Right lobe of liver (tissue), 6 donors: ENCODE results near the gene TTBK2. TPM values are rescaled to one million over a fixed set of nuclear protein-coding genes. Genes with fewer than 3 reads are reported as not detected.
"Not testable (repeated sequence)": the region's sequence is repeated elsewhere in the genome, so short reads cannot be mapped to it uniquely, and the experiment has no call there.

Source experiments
- ATAC-seq, 4 donors: fragments of 200-7000 bp; cut with Tn5 transposase; one replicate each; pipeline ENCODE4 v1.9.1; 2020; ENCODE audit warnings: mild to moderate bottlenecking in 4 of 4, moderate library complexity in 4 of 4
- DNase-seq, 3 donors: peaks; one replicate each; pipeline ENCODE4 v3.0.0-alpha.2; 2020
- H3K27ac ChIP-seq, 3 donors: fragments of 200-600 bp; one replicate each; pipeline ENCODE4 v1.8.0; 2022
- H3K27me3 ChIP-seq, 2 donors: fragments of 200-600 bp; one replicate each; pipeline ENCODE4 v1.8.0; 2022
- H3K36me3 ChIP-seq, 4 donors: fragments of 200-600 bp; sonication (generic) in 1 of 4; one replicate each; pipeline versions ENCODE4 v1.5.1 to v1.8.0; 2017 to 2022; ENCODE audit warnings: control low read depth in 1 of 4
- H3K4me1 ChIP-seq, 4 donors: fragments of 200-600 bp; sonication (generic) in 1 of 4; one replicate each; pipeline versions ENCODE4 v1.5.1 to v1.8.0; 2017 to 2022; ENCODE audit warnings: control low read depth in 1 of 4
- H3K4me3 ChIP-seq, 3 donors: fragments of 200-600 bp; one replicate each; pipeline ENCODE4 v1.8.0; 2022
- H3K9me3 ChIP-seq, 4 donors: fragments of 200-600 bp; sonication (generic) in 1 of 4; one replicate each; pipeline versions ENCODE4 v1.5.1 to v1.8.0; 2017 to 2022; ENCODE audit warnings: control low read depth in 1 of 4
- CTCF ChIP-seq, 4 donors: fragments of 200-600 bp in 3 of 4; fragments of 450-650 bp in 1 of 4; IDR thresholded peaks; one replicate each; pipeline versions ENCODE4 v1.5.1 to v1.8.0; 2016 to 2022; ENCODE audit warnings: antibody characterized with exemption in 4 of 4, mild to moderate bottlenecking in 2 of 4
- POLR2A ChIP-seq: fragments of 450-650 bp; IDR thresholded peaks from one replicate; pipeline ENCODE4 v1.6.1; 2017; ENCODE audit warnings: antibody characterized with exemption, mild to moderate bottlenecking
- WGBS: methylation state at CpG from one replicate; pipeline ENCODE4 v1.1.6; 2018; ENCODE audit warnings: low coverage, low lambda C conversion rate; ENCODE audit not compliant: insufficient coverage; ENCODE audit errors: missing lambda C conversion rate; 5-methylcytosine and 5-hydroxymethylcytosine counted together
- intact Hi-C, 2 donors: fragments of 100-400 bp; cut with DNase I; formaldehyde crosslinking; loops; one replicate each; pipeline versions ENCODE4 v1.11.2 to v1.14.1; 2022
- total RNA-seq, 6 experiments: library from RNA; depleted of rRNA in 2 of 6; stranded (reverse); fragments of >200 nt in 2 of 6; fragmentation: NEBNext Ultra II Directional in 3 of 6; extraction: Animal tissue kit (Norgen Biotek cat#: 25700) in 3 of 6; gene quantifications; one replicate each; pipeline versions ENCODE4 v1.1.0 to v1.2.4, GENCODE V29; 2016 to 2023
- donor health status: DM: no; HTN: yes; CAD: no.
- donor health status: DM: no; HTN: no; CAD: no.
- donor health status: DM: no; HTN: no; CAD: no.
- donor health status: DM: no; HTN: yes; CAD: no.
- donor health status: DM: no; HTN: yes; CAD: no.

The TTBK2 gene
- total RNA-seq, 6 experiments from 2014 or later: 4.9 to 6.8 (median 5.5) TPM

GRCh38 chr15:42772144-42772543 lies 148.4 kb downstream of the TTBK2 start:
- Histone ChIP-seq H3K4me1 (no peaks in the 10 kb centered on the region), H3K27me3 (no peaks in the 10 kb centered on the region), H3K9me3 (no peaks in the 10 kb centered on the region), H3K4me3 (no peak overlapping the region), H3K36me3 (peaks cover 0 to 13% (median 2%) of the 10 kb centered on the region in 4 donors), H3K27ac (no peak overlapping the region)
- DNase-seq: no peak
- no peak for ATAC-seq
- TF ChIP-seq CTCF (IDR thresholded peaks at IDR 0.05) (no peak), POLR2A (no peak)
- WGBS: 66% methylated on average over 2 of the region's 2 CpGs
- intact Hi-C loops: no loop called here

- H3K9me3 ChIP-seq, intact Hi-C loops, H3K36me3 ChIP-seq, DNase-seq, ATAC-seq, H3K4me1 ChIP-seq, H3K27ac ChIP-seq, H3K27me3 ChIP-seq, H3K4me3 ChIP-seq: not testable (repeated sequence)
- 71% methylated on average over 4 of the region's 4 CpGs for WGBS
Observed at GRCh38 chr15:42766109-42766508, 154.5 kb downstream of the TTBK2 start.

- H3K9me3 ChIP-seq, H3K4me1 ChIP-seq, H3K4me3 ChIP-seq, DNase-seq, intact Hi-C loops, H3K27ac ChIP-seq, ATAC-seq, H3K36me3 ChIP-seq, H3K27me3 ChIP-seq: not testable (repeated sequence)
- 77% methylated on average over 3 of the region's 16 CpGs for WGBS
Observed at GRCh38 chr15:42764154-42764731, 156.3 kb downstream of the TTBK2 start.

GRCh38 chr15:42761813-42762212 lies 158.8 kb downstream of the TTBK2 start:
- H3K4me1 ChIP-seq, H3K27me3 ChIP-seq, H3K4me3 ChIP-seq, H3K27ac ChIP-seq, ATAC-seq, H3K9me3 ChIP-seq, H3K36me3 ChIP-seq, intact Hi-C loops, DNase-seq: not testable (repeated sequence)
- 100% methylated on average over 1 of the region's 2 CpGs for WGBS

- no peak for ATAC-seq
- Histone ChIP-seq H3K36me3 (no peaks in the 10 kb centered on the region), H3K4me1 (no peaks in the 10 kb centered on the region), H3K9me3 (no peaks in the 10 kb centered on the region), H3K27me3 (no peaks in the 10 kb centered on the region), H3K27ac (no peak overlapping the region), H3K4me3 (no peak overlapping the region)
- TF ChIP-seq CTCF (IDR thresholded peaks at IDR 0.05) (no peak), POLR2A (no peak)
- intact Hi-C loops: no loop called here
- 100% methylated on average over 1 of the region's 1 CpG for WGBS
- DNase-seq: no peak
Observed at GRCh38 chr15:42760759-42761158, 159.8 kb downstream of the TTBK2 start.

- Histone ChIP-seq H3K36me3 (no peaks in the 10 kb centered on the region), H3K9me3 (no peaks in the 10 kb centered on the region), H3K27ac (no peak overlapping the region), H3K27me3 (no peaks in the 10 kb centered on the region), H3K4me3 (no peak overlapping the region), H3K4me1 (no peaks in the 10 kb centered on the region)
- no CpG with 5 or more reads among the region's 2 CpGs for WGBS
- intact Hi-C loops: no loop called here
- peak in 1 of 4 donors; percentile 27 for ATAC-seq
- DNase-seq: no peak
- TF ChIP-seq CTCF (IDR thresholded peaks at IDR 0.05) (no peak), POLR2A (no peak)
Observed at GRCh38 chr15:42759093-42759492, 161.5 kb downstream of the TTBK2 start.
